ENCODE measurements around the gene LSMEM2. TPM values are rescaled to one million over a fixed set of nuclear protein-coding genes. Genes with fewer than 3 reads are reported as not detected.

The LSMEM2 gene
- total and polyA plus RNA-seq, 9 of the 15 experiments (the other 6 are each of a cell fraction or from before 2014, with no cell fraction given): not detected

DNA sequence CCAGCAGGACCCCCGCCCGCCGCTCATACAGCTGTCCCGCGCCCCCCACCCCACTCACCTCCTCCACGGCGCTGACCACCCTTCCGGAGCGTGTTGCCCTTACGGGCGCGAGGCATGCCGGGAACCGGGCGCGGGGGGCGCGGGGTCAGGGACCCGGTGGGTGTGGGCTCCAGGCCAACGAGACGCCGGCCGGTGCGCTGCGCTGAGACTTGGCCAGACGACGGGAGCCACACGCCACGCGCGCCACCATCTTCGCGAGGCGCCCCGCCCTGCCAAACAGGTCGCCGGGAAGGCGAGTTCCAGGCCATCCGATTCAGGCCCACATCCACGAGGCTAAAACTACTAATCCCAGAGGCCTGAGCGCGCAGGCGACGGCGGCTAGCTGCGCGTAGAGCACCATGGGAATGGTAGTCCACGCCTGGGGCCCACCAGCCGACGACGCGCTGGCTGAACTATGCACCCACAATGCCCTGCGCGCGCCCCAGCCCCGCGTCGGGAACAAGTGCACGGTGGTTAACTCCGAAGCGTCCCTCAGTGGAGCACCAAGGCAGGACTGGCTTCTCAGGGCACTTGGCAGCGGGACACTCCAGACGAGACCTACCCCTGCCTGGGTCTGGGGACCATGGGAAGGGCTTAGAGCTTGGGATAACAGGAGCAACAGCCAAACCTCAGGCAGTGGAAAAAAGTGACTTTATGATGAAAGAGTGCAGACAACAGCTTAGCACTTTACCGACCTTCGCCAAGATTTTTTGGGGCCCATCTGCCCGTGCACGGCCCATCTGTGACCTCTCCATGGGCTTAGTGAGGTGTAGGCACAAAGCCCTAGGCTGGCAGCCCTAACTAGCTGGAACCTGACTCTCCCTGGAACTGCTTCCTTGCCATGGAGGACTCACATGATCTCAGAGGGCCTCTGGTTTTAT lies 13.5 kb downstream of the LSMEM2 start, which contains the start of gene IFRD2 (continued):
- TF ChIP-seq CHD2 (IDR thresholded peaks at IDR 0.05; ENCODE audit: low read depth, low read length) (peak; percentile 64), KDM5B (IDR thresholded peaks at IDR 0.05; ENCODE audit: insufficient replicate concordance, low read depth, low read length) (peak; percentile 61), MYC (IDR thresholded peaks at IDR 0.05; ENCODE audit: low read depth, low read length) (peak; percentile 89), MYC (CRISPR knock-in tag; IDR thresholded peaks at IDR 0.05; ENCODE audit: borderline replicate concordance, low read depth) (no peak), EGR1 (conservative IDR thresholded peaks at IDR 0.05) (peak; percentile 29; the same call in 1 of the 2 replicates), MEF2D (tag; conservative IDR thresholded peaks at IDR 0.05; ENCODE audit: low read depth) (peak; percentile 56; the same call in 1 of the 2 replicates), POLR2G (IDR thresholded peaks at IDR 0.05; ENCODE audit: low read depth, low read length) (peak; percentile 86), ZNF143 (CRISPR knock-in tag; IDR thresholded peaks at IDR 0.05) (peak; percentile 99), BRCA1 (IDR thresholded peaks at IDR 0.05) (no peak), BRCA1 (CRISPR knock-in tag; IDR thresholded peaks at IDR 0.05) (no peak), SMAD3 (CRISPR knock-in tag; conservative IDR thresholded peaks at IDR 0.05) (peak; percentile 96), BHLHE40 (IDR thresholded peaks at IDR 0.05; ENCODE audit: low read length) (peak; percentile 54), ZNF583 (CRISPR knock-in tag; IDR thresholded peaks at IDR 0.05) (peak; percentile 94), SIN3A (IDR thresholded peaks at IDR 0.05; ENCODE audit: borderline replicate concordance in 2 of 2, control insufficient read depth in 1 of 2, low read depth in 2 of 2, low read length in 2 of 2) (peak; percentile 73 to 85; a peak in 2 of 4 replicates), CXXC5 (CRISPR knock-in tag; IDR thresholded peaks at IDR 0.05) (peak; percentile 98), TCF7 (IDR thresholded peaks at IDR 0.05; ENCODE audit: borderline replicate concordance) (no peak), ZNF41 (CRISPR knock-in tag; conservative IDR thresholded peaks at IDR 0.05) (peak; percentile 69; the same call in 1 of the 2 replicates), TAF1 (IDR thresholded peaks at IDR 0.05; ENCODE audit: control insufficient read depth, extremely low read depth, insufficient read depth, low read length, severe bottlenecking) (peak; percentile 67), POLR2A (conservative IDR thresholded peaks at IDR 0.05) (peak; percentile 54), TCFL5 (CRISPR knock-in tag; conservative IDR thresholded peaks at IDR 0.05) (0 out of 2 replicates have a peak, but pooled peaks have one; percentile 18), CTBP1 (IDR thresholded peaks at IDR 0.05; ENCODE audit: borderline replicate concordance) (peak; percentile 56; the same call in 1 of the 2 replicates), RAD21 (CRISPR knock-in tag; conservative IDR thresholded peaks at IDR 0.05 in 1 of 2, IDR thresholded peaks at IDR 0.05 in 1 of 2) (no peak), FOSL1 (tag; conservative IDR thresholded peaks at IDR 0.05) (no peak; the same call in 1 of the 2 replicates)
- TF ChIP-seq, protein P1, sequence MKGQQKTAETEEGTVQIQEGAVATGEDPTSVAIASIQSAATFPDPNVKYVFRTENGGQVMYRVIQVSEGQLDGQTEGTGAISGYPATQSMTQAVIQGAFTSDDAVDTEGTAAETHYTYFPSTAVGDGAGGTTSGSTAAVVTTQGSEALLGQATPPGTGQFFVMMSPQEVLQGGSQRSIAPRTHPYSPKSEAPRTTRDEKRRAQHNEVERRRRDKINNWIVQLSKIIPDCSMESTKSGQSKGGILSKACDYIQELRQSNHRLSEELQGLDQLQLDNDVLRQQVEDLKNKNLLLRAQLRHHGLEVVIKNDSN (CRISPR knock-in tag; IDR thresholded peaks at IDR 0.05): no peak; the same call in none of the 2 replicates
- TF ChIP-seq, protein P2, sequence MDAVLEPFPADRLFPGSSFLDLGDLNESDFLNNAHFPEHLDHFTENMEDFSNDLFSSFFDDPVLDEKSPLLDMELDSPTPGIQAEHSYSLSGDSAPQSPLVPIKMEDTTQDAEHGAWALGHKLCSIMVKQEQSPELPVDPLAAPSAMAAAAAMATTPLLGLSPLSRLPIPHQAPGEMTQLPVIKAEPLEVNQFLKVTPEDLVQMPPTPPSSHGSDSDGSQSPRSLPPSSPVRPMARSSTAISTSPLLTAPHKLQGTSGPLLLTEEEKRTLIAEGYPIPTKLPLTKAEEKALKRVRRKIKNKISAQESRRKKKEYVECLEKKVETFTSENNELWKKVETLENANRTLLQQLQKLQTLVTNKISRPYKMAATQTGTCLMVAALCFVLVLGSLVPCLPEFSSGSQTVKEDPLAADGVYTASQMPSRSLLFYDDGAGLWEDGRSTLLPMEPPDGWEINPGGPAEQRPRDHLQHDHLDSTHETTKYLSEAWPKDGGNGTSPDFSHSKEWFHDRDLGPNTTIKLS (IDR thresholded peaks at IDR 0.05; ENCODE audit: borderline replicate concordance, low read depth): peak; percentile 96
